Right lobe of liver (tissue), 6 donors: ENCODE results near the gene ACADL. TPM values are rescaled to one million over a fixed set of nuclear protein-coding genes. Genes with fewer than 3 reads are reported as not detected.
"Not testable (repeated sequence)": the region's sequence is repeated elsewhere in the genome, so short reads cannot be mapped to it uniquely, and the experiment has no call there.

Source experiments
- ATAC-seq, 4 donors: fragments of 200-7000 bp; cut with Tn5 transposase; one replicate each; pipeline ENCODE4 v1.9.1; 2020; ENCODE audit warnings: mild to moderate bottlenecking in 4 of 4, moderate library complexity in 4 of 4
- DNase-seq, 3 donors: peaks; one replicate each; pipeline ENCODE4 v3.0.0-alpha.2; 2020
- H3K27ac ChIP-seq, 3 donors: fragments of 200-600 bp; one replicate each; pipeline ENCODE4 v1.8.0; 2022
- H3K27me3 ChIP-seq, 2 donors: fragments of 200-600 bp; one replicate each; pipeline ENCODE4 v1.8.0; 2022
- H3K36me3 ChIP-seq, 4 donors: fragments of 200-600 bp; sonication (generic) in 1 of 4; one replicate each; pipeline versions ENCODE4 v1.5.1 to v1.8.0; 2017 to 2022; ENCODE audit warnings: control low read depth in 1 of 4
- H3K4me1 ChIP-seq, 4 donors: fragments of 200-600 bp; sonication (generic) in 1 of 4; one replicate each; pipeline versions ENCODE4 v1.5.1 to v1.8.0; 2017 to 2022; ENCODE audit warnings: control low read depth in 1 of 4
- H3K4me3 ChIP-seq, 3 donors: fragments of 200-600 bp; one replicate each; pipeline ENCODE4 v1.8.0; 2022
- H3K9me3 ChIP-seq, 4 donors: fragments of 200-600 bp; sonication (generic) in 1 of 4; one replicate each; pipeline versions ENCODE4 v1.5.1 to v1.8.0; 2017 to 2022; ENCODE audit warnings: control low read depth in 1 of 4
- CTCF ChIP-seq, 4 donors: fragments of 200-600 bp in 3 of 4; fragments of 450-650 bp in 1 of 4; IDR thresholded peaks; one replicate each; pipeline versions ENCODE4 v1.5.1 to v1.8.0; 2016 to 2022; ENCODE audit warnings: antibody characterized with exemption in 4 of 4, mild to moderate bottlenecking in 2 of 4
- POLR2A ChIP-seq: fragments of 450-650 bp; IDR thresholded peaks from one replicate; pipeline ENCODE4 v1.6.1; 2017; ENCODE audit warnings: antibody characterized with exemption, mild to moderate bottlenecking
- WGBS: methylation state at CpG from one replicate; pipeline ENCODE4 v1.1.6; 2018; ENCODE audit warnings: low coverage, low lambda C conversion rate; ENCODE audit not compliant: insufficient coverage; ENCODE audit errors: missing lambda C conversion rate; 5-methylcytosine and 5-hydroxymethylcytosine counted together
- intact Hi-C, 2 donors: fragments of 100-400 bp; cut with DNase I; formaldehyde crosslinking; loops; one replicate each; pipeline versions ENCODE4 v1.11.2 to v1.14.1; 2022
- total RNA-seq, 6 experiments: library from RNA; depleted of rRNA in 2 of 6; stranded (reverse); fragments of >200 nt in 2 of 6; fragmentation: NEBNext Ultra II Directional in 3 of 6; extraction: Animal tissue kit (Norgen Biotek cat#: 25700) in 3 of 6; gene quantifications; one replicate each; pipeline versions ENCODE4 v1.1.0 to v1.2.4, GENCODE V29; 2016 to 2023
- donor health status: DM: no; HTN: yes; CAD: no.
- donor health status: DM: no; HTN: no; CAD: no.
- donor health status: DM: no; HTN: no; CAD: no.
- donor health status: DM: no; HTN: yes; CAD: no.
- donor health status: DM: no; HTN: yes; CAD: no.

ACADL gene
- total RNA-seq, 6 experiments from 2014 or later = 13.4 to 30.2 (median 22.3) TPM

GRCh38 chr2:210188755-210189154 lies 36.5 kb downstream of the ACADL start:
- intact Hi-C loops = no loop called here
- H3K27ac ChIP-seq = no peak overlapping the region

GRCh38 chr2:210188190-210188589 lies 37.1 kb downstream of the ACADL start:
- no peak for ATAC-seq
- no peak overlapping the region for H3K27ac ChIP-seq
- no peak for DNase-seq
- TF ChIP-seq POLR2A (no peak), CTCF (IDR thresholded peaks at IDR 0.05) (no peak)
- H3K36me3 ChIP-seq = peaks cover 0 to 9% (median 2%) of the 10 kb centered on the region in 4 donors
- H3K9me3 ChIP-seq = no peaks in the 10 kb centered on the region
- H3K4me3 ChIP-seq = no peak overlapping the region
- no peaks in the 10 kb centered on the region for H3K27me3 ChIP-seq
- 85% methylated on average over 3 of the region's 3 CpGs for WGBS
- intact Hi-C loops = no loop called here
- peaks cover 0 to 11% (median 0%) of the 10 kb centered on the region in 4 donors for H3K4me1 ChIP-seq

More at GRCh38 chr2:210188755-210189154, 36.5 kb downstream of the ACADL start:
- H3K4me3 ChIP-seq = no peak overlapping the region
- no peak for DNase-seq
- peaks cover 0 to 9% (median 2%) of the 10 kb centered on the region in 4 donors for H3K36me3 ChIP-seq
- H3K4me1 ChIP-seq = peaks cover 0 to 11% (median under 1%) of the 10 kb centered on the region in 4 donors
- no peaks in the 10 kb centered on the region for H3K27me3 ChIP-seq
- 68% methylated on average over 2 of the region's 2 CpGs for WGBS
- H3K9me3 ChIP-seq = no peaks in the 10 kb centered on the region
- TF ChIP-seq POLR2A (no peak), CTCF (IDR thresholded peaks at IDR 0.05) (no peak)
- no peak for ATAC-seq

GRCh38 chr2:210183936-210184335 lies 41.3 kb downstream of the ACADL start:
- WGBS = 83% methylated on average over 1 of the region's 1 CpG
- H3K9me3 ChIP-seq, DNase-seq, H3K4me1 ChIP-seq, H3K27me3 ChIP-seq, H3K36me3 ChIP-seq, ATAC-seq, intact Hi-C loops, H3K4me3 ChIP-seq, H3K27ac ChIP-seq: not testable (repeated sequence)

GRCh38 chr2:210181606-210182088 lies 43.6 kb downstream of the ACADL start:
- H3K4me3 ChIP-seq, ATAC-seq, H3K9me3 ChIP-seq, H3K4me1 ChIP-seq, H3K27ac ChIP-seq, DNase-seq, intact Hi-C loops, H3K36me3 ChIP-seq, H3K27me3 ChIP-seq: not testable (repeated sequence)
- 39% methylated on average over 2 of the region's 12 CpGs for WGBS

- intact Hi-C loops, H3K9me3 ChIP-seq, H3K27ac ChIP-seq, H3K27me3 ChIP-seq, ATAC-seq, DNase-seq, H3K36me3 ChIP-seq, H3K4me3 ChIP-seq, H3K4me1 ChIP-seq: not testable (repeated sequence)
- WGBS = 42% methylated on average over 2 of the region's 3 CpGs
These were observed 44.1 kb downstream of the ACADL start for GRCh38 chr2:210181033-210181605.

GRCh38 chr2:210180477-210180876 lies 44.8 kb downstream of the ACADL start:
- no peak overlapping the region for H3K4me3 ChIP-seq
- TF ChIP-seq POLR2A = no peak
- TF ChIP-seq CTCF (IDR thresholded peaks at IDR 0.05) = no peak
- no peaks in the 10 kb centered on the region for H3K36me3 ChIP-seq
- no peak for ATAC-seq
- no peaks in the 10 kb centered on the region for H3K4me1 ChIP-seq
- no peaks in the 10 kb centered on the region for H3K27me3 ChIP-seq
- intact Hi-C loops = no loop called here
- H3K27ac ChIP-seq = no peak overlapping the region
- WGBS = 96% methylated on average over 1 of the region's 1 CpG
- H3K9me3 ChIP-seq = no peaks in the 10 kb centered on the region
- no peak for DNase-seq
